GM15510 (cell line): ENCODE data around the gene HNF1B.

Experiments
- POLR2A ChIP-seq: IDR thresholded peaks from 3 replicates; pipeline ENCODE4 v1.6.1; 2011; ENCODE audit warnings: borderline replicate concordance; ENCODE audit not compliant: insufficient read length; ENCODE audit errors: extremely low read depth

Gene HNF1B

GRCh38 chr17:37769050-37769449 lies 24.2 kb upstream of the HNF1B start:
- TF ChIP-seq POLR2A: no peak

- TF ChIP-seq POLR2A: no peak
Measured at GRCh38 chr17:37768438-37768837, 23.6 kb upstream of the HNF1B start.

GRCh38 chr17:37766971-37767370 lies 22.1 kb upstream of the HNF1B start:
- no peak for TF ChIP-seq POLR2A

- TF ChIP-seq POLR2A: no peak
Measured at GRCh38 chr17:37764383-37764782, 19.5 kb upstream of the HNF1B start.

GRCh38 chr17:37762666-37763065 lies 17.8 kb upstream of the HNF1B start:
- TF ChIP-seq POLR2A: no peak

GRCh38 chr17:37761961-37762360 lies 17.1 kb upstream of the HNF1B start:
- no peak for TF ChIP-seq POLR2A

GRCh38 chr17:37761059-37761458 lies 16.2 kb upstream of the HNF1B start:
- TF ChIP-seq POLR2A: no peak

GRCh38 chr17:37759014-37759637 lies 14.3 kb upstream of the HNF1B start:
- no peak for TF ChIP-seq POLR2A

- TF ChIP-seq POLR2A: no peak
Measured at GRCh38 chr17:37756051-37756450, 11.2 kb upstream of the HNF1B start.

- no peak for TF ChIP-seq POLR2A
Measured at GRCh38 chr17:37755455-37755854, 10.6 kb upstream of the HNF1B start.

GRCh38 chr17:37754363-37754762 lies 9.5 kb upstream of the HNF1B start:
- TF ChIP-seq POLR2A: no peak

GRCh38 chr17:37752482-37752881 lies 7.6 kb upstream of the HNF1B start:
- TF ChIP-seq POLR2A: no peak

- TF ChIP-seq POLR2A: no peak
Measured at GRCh38 chr17:37750768-37751475, 6.1 kb upstream of the HNF1B start.

- no peak for TF ChIP-seq POLR2A
Measured at GRCh38 chr17:37750292-37750691, 5.4 kb upstream of the HNF1B start.

- TF ChIP-seq POLR2A: no peak
Measured at GRCh38 chr17:37747222-37747621, 2.4 kb upstream of the HNF1B start.

GRCh38 chr17:37746617-37747016 lies 1.8 kb upstream of the HNF1B start:
- no peak for TF ChIP-seq POLR2A
